GM18520 (cell line): ENCODE results near the gene ST3GAL6.
A peak's percentile ranks its signal among the peaks of the same experiment; 100 is the strongest.
"Not testable (repeated sequence)": the region's sequence is repeated elsewhere in the genome, so short reads cannot be mapped to it uniquely, and the experiment has no call there.

Experiments
- ATAC-seq: cut with Tn5 transposase; IDR thresholded peaks from one replicate; pipeline ENCODE4 v1.9.1; 2021; ENCODE audit not compliant: unreplicated experiment

The ST3GAL6 gene

GRCh38 chr3:98799479-98799878, 36.3 kb downstream of the ST3GAL6 start:
- no peak for ATAC-seq

GRCh38 chr3:98800401-98800800, 37.3 kb downstream of the ST3GAL6 start:
- ATAC-seq = no peak

- ATAC-seq = no peak
These were observed 38.1 kb downstream of the ST3GAL6 start for GRCh38 chr3:98801043-98801747.

- ATAC-seq = no peak
These were observed 42.4 kb downstream of the ST3GAL6 start for GRCh38 chr3:98805571-98805970.

- ATAC-seq = no peak
These were observed 43.4 kb downstream of the ST3GAL6 start for GRCh38 chr3:98806521-98806920.

- ATAC-seq = no peak
These were observed 43.9 kb downstream of the ST3GAL6 start for GRCh38 chr3:98807011-98807410.

GRCh38 chr3:98807561-98807960, 44.4 kb downstream of the ST3GAL6 start:
- ATAC-seq = no peak

- ATAC-seq = no peak
These were observed 44.9 kb downstream of the ST3GAL6 start for GRCh38 chr3:98808071-98808470.

GRCh38 chr3:98809557-98809956, 46.4 kb downstream of the ST3GAL6 start:
- ATAC-seq = no peak

GRCh38 chr3:98811048-98811447, 47.9 kb downstream of the ST3GAL6 start:
- ATAC-seq = no peak

GRCh38 chr3:98812851-98813374, 49.8 kb downstream of the ST3GAL6 start:
- no peak for ATAC-seq

- ATAC-seq = no peak
These were observed 51.8 kb downstream of the ST3GAL6 start for GRCh38 chr3:98814817-98815420.

- ATAC-seq = peak; percentile 77
These were observed 54.5 kb downstream of the ST3GAL6 start for GRCh38 chr3:98817547-98818041.

- ATAC-seq = no peak
These were observed 57.9 kb downstream of the ST3GAL6 start for GRCh38 chr3:98821063-98821462.

- no peak for ATAC-seq
These were observed 60.7 kb downstream of the ST3GAL6 start for GRCh38 chr3:98823791-98824190.

GRCh38 chr3:98824256-98824655, 61.1 kb downstream of the ST3GAL6 start:
- ATAC-seq = no peak

GRCh38 chr3:98826126-98826525, 63.0 kb downstream of the ST3GAL6 start:
- ATAC-seq = no peak

- no peak for ATAC-seq
These were observed 64.2 kb downstream of the ST3GAL6 start for GRCh38 chr3:98827221-98827920.

GRCh38 chr3:98829246-98829832, 66.2 kb downstream of the ST3GAL6 start:
- ATAC-seq = no peak

- not testable (repeated sequence) for ATAC-seq
These were observed 67.9 kb downstream of the ST3GAL6 start for GRCh38 chr3:98831060-98831459.

GRCh38 chr3:98839846-98840245, 76.7 kb downstream of the ST3GAL6 start:
- ATAC-seq = no peak
